Epithelial cell of proximal tubule (primary cell): ENCODE results near the gene AEN. TPM values are rescaled to one million over a fixed set of nuclear protein-coding genes. Genes with fewer than 3 reads are reported as not detected.

Source experiments
- DNase-seq: peaks from one replicate; pipeline ENCODE4 v3.0.0-alpha.2; 2011; ENCODE audit warnings: low read depth
- H3K4me3 ChIP-seq: 2 replicates; pipeline ENCODE4 v1.5.1; 2011; ENCODE audit warnings: low read depth, mild to moderate bottlenecking, low read length
- total RNA-seq: library from RNA; depleted of rRNA; stranded (reverse); fragments of >200 nt; gene quantifications from 2 replicates; pipeline ENCODE4 v1.2.3, GENCODE V29; 2015
- TF ChIP-seq, protein P1 (sequence below): conservative IDR thresholded peaks from 2 replicates; pipeline ENCODE4 v1.5.1; 2012; ENCODE audit warnings: low read depth, mild to moderate bottlenecking, low read length

The AEN gene
- total RNA-seq, 1 donor from 2014 or later: 58.8 TPM

DNA sequence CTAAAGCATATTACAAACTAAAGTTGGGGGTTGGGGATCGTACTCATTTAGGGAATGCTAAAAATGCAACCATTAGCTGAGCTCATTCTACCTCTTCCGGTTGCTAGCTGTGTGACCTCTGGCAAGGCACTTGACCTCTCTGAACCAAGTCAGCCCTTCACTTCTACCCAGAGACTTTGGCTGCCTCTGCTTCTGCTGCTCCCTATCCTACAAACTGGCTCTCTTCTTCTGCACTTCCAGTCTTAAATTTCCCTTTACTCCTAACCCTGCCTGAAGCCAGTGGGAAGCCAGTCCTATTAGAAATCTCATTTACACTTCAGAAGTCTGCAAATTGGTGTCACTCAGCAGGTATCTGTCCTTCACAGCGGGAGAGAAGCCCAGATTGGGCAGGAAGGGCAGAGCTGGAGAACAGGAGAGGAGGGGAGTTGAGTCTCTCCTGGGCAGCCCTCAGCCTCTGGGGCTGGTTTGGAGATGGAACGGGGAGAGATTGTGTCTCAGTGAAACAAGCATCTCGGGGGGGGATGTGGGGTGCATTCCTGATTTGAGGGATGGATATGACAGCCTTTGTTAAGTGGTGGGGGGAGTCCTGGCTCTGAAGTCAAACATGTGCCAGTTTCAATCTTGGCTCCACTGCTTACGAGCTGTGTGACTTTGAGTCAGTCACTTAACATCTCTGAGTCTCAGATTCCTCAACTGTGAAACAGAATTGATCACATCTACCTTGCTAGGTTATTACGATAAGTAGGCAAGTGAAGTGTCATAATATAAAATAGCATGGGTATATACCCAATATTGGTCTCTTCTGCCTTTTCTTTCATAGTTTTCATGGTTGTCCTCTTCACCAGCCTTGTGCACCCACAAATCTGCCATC lies 7.8 kb upstream of the AEN start:
- TF ChIP-seq, protein P1, sequence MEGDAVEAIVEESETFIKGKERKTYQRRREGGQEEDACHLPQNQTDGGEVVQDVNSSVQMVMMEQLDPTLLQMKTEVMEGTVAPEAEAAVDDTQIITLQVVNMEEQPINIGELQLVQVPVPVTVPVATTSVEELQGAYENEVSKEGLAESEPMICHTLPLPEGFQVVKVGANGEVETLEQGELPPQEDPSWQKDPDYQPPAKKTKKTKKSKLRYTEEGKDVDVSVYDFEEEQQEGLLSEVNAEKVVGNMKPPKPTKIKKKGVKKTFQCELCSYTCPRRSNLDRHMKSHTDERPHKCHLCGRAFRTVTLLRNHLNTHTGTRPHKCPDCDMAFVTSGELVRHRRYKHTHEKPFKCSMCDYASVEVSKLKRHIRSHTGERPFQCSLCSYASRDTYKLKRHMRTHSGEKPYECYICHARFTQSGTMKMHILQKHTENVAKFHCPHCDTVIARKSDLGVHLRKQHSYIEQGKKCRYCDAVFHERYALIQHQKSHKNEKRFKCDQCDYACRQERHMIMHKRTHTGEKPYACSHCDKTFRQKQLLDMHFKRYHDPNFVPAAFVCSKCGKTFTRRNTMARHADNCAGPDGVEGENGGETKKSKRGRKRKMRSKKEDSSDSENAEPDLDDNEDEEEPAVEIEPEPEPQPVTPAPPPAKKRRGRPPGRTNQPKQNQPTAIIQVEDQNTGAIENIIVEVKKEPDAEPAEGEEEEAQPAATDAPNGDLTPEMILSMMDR: no peak
- DNase-seq: no peak
- no peak overlapping the region for H3K4me3 ChIP-seq

DNA sequence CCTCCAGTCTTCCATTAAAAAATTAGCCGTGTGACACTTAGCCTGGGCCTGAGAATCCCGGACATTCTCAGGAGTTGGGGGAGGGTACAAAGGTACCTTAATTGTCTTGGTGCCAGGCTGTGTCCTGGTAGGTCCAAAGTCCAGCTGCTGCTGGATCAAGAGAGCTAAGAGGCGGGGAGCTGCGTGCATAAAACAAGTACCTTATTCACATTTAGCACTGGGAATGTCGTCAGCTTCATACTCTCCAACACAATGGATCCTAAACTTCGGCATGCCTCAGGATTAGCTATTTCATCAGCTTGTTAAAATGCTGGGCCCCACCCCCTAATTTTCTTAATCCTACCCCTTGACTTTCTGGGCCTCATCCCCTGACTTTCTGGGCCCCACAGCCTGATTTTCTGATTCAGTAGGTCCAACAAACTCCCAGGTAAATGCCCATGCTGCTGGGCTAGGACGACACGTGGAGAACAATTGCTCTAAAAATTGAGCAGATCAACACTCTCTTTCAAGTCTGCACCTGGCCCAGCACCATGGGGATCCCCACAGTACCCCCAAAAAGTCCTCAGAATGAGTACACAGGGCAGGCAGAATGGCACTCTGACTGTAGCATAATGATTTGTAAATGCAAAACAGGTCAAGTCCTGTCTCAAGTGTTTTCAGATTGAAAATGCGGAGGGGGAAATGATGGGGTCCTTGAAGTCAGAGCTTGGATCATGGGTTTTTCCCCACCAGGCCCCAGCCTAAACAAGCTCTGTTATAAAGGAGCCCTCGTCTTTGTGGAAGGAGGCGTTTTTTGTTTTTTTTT lies 5.6 kb upstream of the AEN start:
- H3K4me3 ChIP-seq: no peak overlapping the region
- DNase-seq: no peak
- TF ChIP-seq, protein P1: no peak

DNA sequence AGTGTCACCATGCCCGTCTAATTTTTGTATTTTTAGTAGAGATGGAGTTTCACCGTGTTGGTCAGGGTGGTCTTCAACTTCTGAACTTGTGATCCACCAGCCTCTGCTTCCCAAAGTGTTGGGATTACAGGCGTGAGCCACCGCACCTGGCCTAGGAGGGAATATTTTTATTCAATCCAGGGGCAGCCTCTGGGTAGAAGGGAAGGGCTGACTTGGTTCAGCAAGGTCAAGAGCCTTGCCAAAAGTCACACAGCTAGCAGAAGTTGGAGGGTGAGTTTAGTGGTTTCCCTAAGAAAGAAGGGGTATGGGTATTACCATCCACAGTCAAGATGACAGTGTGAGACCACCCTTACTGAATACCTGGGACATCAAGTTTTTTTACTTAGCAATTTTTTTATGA lies 4.9 kb upstream of the AEN start:
- DNase-seq: no peak
- TF ChIP-seq, protein P1: no peak
- no peak overlapping the region for H3K4me3 ChIP-seq

DNA sequence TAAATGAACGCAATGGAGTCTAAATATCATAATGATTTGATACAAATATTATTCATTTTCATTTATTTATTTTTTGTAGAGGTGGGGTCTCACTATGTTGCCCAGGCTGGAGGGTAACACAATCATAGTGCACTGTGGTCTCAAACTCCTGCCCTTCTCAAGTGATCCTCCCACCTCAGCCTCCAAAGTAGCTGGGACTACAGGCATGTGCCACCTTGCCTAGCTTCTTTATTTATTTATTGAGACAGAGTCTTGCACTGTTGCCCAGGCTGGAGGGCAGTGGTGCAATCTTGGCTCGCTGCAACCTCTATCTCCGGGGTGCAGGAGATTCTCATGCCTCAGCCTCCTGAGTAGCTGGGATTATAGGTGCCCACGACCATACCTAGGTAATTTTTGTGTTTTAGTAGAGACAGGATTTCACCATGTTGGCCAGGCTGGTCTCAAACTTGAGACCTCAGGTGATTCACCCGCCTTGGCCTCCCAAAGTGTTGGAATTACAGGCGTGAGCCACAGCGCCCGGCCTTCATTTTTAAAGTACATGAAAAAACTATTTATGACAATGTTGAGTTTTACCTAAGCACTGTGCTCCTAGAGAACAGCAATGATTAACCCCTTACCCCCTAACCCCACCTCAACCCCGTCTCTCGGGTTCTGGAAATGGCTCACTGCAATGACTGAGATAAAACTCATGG lies 4.0 kb upstream of the AEN start:
- DNase-seq: no peak
- H3K4me3 ChIP-seq: no peak overlapping the region
- TF ChIP-seq, protein P1: no peak

DNA sequence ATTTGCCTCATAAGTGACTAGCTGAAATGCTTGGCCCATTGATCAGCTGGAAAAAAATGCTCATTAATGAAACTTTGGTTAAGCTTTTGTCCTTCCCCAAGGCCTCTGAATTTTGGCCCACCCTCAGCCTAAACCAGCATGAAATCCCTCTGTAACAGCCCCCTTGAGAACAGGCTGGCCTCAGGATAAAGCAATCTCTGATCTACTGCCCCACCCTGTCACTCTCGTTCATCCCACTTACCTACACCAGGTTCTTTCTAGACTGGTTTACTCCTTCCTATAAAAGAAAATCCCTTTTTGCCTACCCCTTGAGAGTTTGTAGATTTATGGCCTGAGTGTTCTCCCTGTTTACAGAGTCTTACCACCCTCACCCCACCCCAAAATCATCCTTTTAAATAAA lies 3.4 kb upstream of the AEN start:
- no peak overlapping the region for H3K4me3 ChIP-seq
- TF ChIP-seq, protein P1: no peak
- DNase-seq: no peak

DNA sequence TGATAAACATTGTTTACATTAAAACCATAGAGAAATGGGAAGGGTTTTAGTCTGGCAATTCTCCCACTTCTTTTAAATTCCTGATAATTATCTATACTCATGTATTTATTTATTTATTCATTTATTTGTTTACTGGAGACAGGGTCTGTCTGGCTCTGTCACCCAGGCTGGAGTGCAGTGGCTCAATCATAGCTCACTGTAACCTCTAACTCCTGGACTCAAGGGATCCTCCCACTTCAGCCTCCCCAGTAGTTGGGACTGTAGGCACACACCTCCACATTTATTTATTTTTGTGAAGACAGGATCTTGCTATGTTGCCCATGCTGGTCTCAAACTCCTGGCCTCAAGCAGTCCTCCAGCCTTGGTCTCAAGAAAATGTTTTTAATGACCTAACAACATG lies 2.5 kb upstream of the AEN start:
- no peak overlapping the region for H3K4me3 ChIP-seq
- TF ChIP-seq, protein P1: no peak
- DNase-seq: no peak
